ENCODE data around the gene ZBTB20. TPM values are rescaled to one million over a fixed set of nuclear protein-coding genes. Genes with fewer than 3 reads are reported as not detected.

ZBTB20 gene
- total RNA-seq, 1 donor from 2014 or later, result 91.2 TPM

- ATAC-seq (ENCODE audit: low read depth) (no peak), DNase-seq (no peak)
- H3K27me3 Mint-ChIP-seq, result no peaks in the 10 kb centered on the region
- H3K36me3 Mint-ChIP-seq (ENCODE audit: low read depth), result no peaks in the 10 kb centered on the region
- H3K27ac Mint-ChIP-seq, result no peak overlapping the region
- H3K4me1 Mint-ChIP-seq, result peaks cover 13% of the 10 kb centered on the region
- H3K4me3 Mint-ChIP-seq, result no peak overlapping the region
- no peak for TF ChIP-seq CTCF (IDR thresholded peaks at IDR 0.05)
- ChIA-PET POLR2A (interaction anchor here (1.2 to 1.4 kb wide), 3 partner anchors 13 to 134 kb away, joined by 3 to 7 read pairs (median 6); no protein-coding TSS in a partner anchor), CTCF (interaction anchor here (0.6 to 1.2 kb wide), 4 partner anchors 40 to 130 kb away, joined by 3 to 4 read pairs (median 3); no protein-coding TSS in a partner anchor)
- H3K9me3 Mint-ChIP-seq, result peaks cover 2% of the 10 kb centered on the region
- intact Hi-C loops (cut with micrococcal nuclease), result no loop called here
Observed at GRCh38 chr3:114284644-114285043, 862.4 kb downstream of the ZBTB20 start.
